Measurements from ENCODE around the gene TJP2.

The TJP2 gene

DNA sequence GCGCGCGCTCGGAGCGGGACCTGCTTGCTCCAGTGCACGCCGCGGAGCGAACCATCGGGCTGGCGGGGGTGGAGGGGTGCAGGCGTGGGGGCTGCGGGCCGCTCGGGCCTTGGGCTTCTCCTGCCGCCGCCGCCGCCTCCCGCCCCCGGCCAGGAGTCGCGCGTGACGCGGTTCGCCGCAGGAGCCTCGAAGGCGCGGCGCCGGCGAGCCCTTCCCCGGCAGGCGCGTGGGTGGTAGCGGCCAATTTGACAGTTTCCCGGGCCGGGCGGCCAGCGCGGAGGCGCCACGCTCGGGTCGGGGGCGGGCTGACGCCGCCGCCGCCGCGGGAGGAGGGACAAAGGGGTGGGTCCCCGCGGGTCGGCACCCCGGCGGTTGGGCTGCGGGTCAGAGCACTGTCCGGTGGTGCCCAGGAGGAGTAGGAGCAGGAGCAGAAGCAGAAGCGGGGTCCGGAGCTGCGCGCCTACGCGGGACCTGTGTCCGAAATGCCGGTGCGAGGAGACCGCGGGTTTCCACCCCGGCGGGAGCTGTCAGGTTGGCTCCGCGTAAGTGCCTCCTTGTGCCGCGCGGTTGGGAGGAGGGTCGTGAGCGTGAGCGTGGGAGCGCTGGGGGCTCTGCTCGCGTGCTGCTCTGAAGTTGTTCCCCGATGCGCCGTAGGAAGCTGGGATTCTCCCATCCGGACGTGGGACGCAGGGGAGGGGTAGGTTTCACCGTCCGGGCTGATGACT lies at the start of gene TJP2:
TJP2 (plus strand) TSS at position 387 of the 725 bp plus-strand sequence; CDS start at position 483, 96 bp downstream.
- peak; percentile 58 for DNase-seq (ENCODE audit: low spot score)

DNA sequence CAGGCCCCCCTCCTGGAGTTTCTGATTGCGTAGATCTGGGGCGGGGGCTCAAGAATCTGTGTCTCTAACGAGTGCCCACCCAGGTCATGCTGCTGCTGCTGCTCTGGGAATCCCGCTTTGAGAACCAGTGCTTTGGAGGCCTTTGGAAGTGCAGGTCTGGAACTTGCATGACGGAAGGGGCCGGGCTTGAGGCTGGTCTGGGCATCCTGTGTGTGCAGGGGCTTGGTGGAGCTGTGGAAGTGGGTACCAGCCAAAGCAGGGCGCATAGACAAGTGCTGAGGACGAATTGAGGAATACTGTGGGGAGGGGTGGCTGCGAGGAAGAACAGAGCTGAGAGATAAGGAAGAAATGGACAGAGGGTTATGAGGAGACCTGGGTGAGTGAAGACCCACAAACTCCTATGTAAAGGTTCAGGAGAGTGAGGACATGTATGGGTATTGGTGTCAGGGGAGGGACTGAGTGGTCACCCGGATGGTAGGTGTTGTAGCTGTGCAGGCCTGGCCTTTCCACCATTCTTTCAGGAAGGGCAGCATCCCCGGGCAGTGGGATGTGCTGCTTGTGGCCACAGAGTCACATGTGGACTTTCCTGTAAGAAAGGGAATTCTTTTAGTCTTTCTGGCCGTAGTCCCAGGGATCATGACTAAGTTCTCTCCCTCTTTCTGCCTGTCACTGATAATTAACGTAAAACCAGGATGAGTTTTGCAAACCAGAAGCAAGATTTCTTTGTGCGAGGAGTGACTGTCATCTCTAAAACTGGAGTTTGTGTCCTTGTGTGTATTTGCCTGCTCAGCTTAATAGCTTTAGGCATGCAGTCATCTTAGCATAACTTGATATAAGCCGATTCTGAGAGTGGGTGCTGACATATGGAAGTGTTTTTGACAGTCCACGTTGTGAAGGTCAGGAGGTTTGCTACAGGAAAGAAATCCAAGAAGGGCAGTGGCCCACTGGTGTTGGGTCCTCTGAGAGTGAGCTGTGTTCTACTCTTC lies 43.3 kb upstream of the TJP2 start:
- peak; percentile 84 for DNase-seq (ENCODE audit: low spot score)

DNA sequence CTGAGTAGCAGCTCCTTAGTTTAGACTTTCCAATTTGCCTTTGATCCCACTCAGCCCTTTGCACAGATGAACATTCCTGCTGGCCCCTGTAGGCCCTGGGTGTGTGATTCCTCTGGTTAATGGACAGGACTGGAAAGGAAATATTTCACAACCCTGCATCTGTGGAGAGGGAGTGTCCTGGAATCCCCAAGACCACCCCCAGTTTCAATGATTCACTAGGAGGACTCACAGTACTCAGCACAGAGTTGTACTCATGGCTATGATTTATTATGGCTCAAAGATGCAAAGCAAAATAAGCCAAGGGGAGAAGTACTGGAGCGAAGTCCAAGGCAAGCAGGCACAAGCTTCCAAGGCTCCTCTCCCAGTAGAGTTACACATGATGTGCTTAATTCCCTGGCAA lies 42.4 kb upstream of the TJP2 start:
- DNase-seq (ENCODE audit: low spot score), result peak; percentile 85

DNA sequence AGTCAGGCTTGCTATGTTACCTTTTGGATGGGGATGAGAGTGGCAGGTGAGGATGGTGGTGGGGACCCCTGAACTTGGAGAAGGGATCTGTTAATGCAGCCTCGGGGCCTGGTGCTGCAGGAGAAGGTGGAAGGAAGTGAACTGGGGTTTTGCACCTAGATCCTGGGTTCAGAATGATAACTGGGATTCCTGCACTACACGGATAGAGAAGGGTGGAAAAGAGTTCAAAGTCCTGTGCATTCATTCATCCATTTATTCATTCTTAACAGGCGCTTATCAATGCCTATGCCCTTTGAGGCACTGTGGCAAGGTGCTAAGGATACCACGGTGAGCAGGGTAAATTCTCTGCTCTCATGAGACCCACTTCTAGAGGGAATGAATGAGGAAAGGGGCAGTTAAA lies 41.7 kb upstream of the TJP2 start:
- DNase-seq (ENCODE audit: low spot score), result no peak

DNA sequence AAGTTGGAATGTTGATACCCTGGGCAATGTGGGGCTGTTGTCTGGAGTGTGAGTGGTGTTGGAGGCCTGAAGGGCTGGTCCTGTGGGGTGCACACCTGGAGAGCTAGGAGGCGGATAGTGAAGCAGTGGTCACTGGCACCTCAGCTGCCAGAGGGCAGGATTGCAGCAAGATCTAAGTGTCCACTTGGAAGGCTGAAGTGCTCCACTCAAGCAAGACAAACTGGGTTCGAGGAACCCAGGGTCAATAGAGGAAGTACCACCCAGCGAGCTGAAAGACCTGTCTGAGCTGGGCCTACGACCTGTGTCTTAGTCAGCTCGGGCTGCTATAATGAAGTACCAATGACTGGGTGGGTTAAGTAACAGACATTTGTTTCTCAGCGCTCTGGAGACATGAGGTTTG lies 39.7 kb upstream of the TJP2 start:
- DNase-seq (ENCODE audit: low spot score), result no peak

DNA sequence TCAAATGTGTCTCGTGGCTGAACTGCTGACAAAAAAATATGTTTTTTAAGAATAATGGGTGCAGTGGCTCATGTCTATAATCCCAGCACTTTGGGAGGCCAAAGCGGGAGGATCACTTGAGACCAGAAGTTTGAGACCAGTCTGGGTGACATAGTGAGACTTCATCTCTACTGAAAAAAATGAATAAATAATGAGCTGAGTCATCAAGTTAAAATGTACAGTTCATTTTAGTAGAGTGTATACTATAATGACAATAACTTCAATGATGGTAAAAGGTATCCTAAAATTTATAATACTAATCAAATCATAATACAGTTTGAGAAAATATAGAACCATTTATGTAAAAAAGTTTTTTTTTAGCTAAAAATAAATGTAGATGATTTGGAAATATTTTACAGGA lies 37.9 kb upstream of the TJP2 start:
- no peak for DNase-seq (ENCODE audit: low spot score)

DNA sequence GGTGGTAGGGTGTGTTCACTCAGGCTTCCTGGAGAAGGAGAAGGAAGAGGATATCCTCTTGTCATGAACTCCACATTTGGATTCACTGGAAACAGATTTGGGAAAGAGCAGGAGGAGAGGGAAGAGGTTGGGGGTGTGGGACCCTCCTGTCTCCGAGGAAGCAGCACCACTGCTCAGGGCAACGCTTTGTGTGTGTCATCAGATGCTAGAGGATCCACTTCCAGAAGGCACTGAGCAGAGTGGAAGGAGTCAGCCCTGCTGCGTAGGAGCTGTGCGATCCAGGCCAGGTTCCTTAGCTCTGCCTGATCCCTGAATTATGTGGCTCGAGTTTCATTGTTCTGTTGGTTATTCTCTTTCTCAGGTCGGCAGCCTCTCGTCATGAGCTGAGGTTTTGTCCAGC lies 37.3 kb upstream of the TJP2 start:
- DNase-seq (ENCODE audit: low spot score), result no peak

DNA sequence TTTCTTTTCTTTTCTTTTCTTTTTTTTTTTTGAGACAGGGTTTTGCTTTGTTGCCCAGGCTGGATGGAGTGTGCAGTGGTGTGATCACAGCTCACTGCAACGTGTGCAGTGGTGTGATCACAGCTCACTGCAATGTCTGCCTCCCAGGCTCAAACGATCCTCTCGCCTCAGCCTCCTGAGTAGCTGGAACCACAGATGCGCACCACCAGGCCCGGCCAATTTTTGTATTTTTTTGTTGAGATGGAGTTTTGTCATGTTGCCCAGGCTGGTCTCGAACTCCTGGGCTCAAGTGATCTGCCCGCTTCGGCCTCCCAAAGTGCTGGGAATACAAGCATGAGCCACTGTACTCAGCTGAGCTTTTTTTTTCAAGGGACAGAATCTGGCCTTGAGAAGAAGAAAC lies 36.8 kb upstream of the TJP2 start:
- no peak for DNase-seq (ENCODE audit: low spot score)

DNA sequence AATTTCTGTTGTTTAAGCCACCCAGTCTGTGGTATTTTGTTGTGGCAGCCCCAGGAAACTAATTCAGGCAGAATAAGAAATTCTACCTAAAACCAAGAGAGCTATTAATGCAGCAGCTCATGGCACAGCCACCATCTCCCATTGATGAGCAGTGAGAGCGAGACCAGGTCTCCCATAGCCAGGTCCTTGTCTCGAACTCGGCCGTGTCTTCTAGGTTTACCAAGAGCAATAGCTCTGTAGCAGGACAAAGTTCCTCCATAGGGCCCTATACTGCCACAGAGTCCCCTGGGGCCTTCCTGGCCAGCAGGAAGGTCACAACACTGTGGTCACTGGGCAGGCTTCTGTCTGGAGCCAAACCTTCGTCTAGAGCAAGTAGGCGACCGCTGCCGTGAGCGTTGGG lies 34.5 kb upstream of the TJP2 start:
- no peak for DNase-seq (ENCODE audit: low spot score)

DNA sequence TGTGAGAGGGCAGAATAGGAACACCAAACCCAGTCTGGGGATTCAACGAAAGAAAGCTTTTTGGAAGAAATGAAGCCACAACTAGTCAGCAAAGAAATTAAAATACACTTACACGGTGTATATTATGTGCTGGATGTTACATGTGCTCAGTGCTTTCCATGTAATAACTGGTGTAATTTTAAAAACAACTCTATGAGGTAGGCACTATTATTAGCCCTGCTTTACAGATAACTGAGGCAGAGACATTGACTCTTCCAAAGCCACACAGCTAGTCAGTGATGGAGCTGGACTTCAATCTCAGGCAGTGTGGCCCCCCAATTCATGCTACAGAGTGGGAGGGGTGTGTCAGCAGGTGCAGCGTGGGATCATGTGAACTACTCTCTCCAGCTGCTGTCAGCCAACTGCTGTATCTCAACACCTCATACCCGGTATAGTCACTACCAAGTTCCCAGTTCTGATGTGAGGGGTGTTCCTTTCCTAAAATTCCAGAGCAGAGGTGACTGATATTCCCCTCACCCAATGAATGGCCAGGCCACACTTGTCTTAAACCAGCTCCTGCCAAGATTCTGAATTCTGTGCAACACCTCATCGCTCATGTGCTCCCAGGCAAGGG lies 33.8 kb upstream of the TJP2 start:
- DNase-seq (ENCODE audit: low spot score), result no peak

DNA sequence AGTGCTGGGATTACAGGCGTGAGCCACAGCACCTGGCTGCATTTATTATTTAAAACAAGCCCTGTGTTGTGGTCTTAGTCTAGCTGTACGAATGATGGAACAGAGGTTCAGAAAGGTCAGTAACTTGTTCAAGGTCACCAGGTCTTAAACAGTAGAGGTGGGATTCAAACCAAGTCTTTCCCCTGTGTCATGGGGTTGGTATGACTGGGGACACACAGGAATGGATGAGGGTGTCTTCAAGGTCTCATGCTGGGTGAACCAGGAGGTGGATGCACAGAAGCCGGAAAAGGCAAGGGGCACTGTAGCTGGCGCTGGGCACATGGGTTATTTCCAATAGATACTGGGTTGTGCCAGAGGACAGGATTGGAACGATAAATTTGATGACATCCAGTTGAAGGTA lies 32.2 kb upstream of the TJP2 start:
- DNase-seq (ENCODE audit: low spot score), result no peak

DNA sequence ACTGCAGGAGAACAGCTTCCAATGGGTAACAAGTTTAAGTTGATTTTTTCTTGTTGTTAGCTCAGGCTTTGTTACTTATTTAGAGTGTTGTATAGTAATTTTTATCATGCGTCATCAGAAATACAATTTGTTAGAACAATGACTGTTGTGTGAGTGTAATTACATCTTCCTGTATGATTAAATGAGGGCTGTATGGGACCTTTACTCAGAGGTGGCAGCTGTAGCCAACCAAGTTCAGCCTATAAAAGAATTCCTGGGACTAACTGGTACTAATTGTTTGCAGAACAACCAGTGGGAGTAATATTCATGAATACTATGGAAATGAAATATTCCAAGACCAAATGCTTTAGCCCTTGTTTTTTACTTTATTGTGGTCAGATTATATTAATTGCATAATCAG lies 30.8 kb upstream of the TJP2 start:
- no peak for DNase-seq (ENCODE audit: low spot score)

DNA sequence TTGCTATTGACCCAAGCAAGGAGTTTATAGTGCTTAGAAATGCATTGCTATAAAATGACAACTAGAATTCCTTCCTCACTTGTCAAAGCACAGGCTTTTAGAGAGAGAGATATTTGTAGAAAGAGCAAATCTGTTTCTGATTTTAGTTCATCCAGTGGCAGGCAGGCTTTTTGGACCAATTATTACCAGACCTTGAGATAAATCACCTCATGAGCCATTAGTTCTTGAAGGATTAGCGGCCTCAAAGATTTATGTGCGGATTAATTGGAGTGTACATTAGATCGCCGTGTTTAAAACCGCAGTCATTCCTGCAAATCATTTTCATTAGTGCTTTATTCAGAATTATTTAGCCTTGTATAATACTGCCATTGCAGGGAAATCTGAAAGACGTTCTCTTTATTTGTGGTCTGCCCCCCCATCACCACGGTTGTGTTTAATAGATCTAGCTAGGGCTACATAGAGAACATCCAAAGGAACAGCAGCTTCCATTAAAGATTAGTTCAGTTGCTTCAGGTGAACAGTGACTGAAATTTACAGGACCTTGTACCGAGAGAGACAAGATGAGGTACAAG lies 28.8 kb upstream of the TJP2 start:
- DNase-seq (ENCODE audit: low spot score), result peak; percentile 71

DNA sequence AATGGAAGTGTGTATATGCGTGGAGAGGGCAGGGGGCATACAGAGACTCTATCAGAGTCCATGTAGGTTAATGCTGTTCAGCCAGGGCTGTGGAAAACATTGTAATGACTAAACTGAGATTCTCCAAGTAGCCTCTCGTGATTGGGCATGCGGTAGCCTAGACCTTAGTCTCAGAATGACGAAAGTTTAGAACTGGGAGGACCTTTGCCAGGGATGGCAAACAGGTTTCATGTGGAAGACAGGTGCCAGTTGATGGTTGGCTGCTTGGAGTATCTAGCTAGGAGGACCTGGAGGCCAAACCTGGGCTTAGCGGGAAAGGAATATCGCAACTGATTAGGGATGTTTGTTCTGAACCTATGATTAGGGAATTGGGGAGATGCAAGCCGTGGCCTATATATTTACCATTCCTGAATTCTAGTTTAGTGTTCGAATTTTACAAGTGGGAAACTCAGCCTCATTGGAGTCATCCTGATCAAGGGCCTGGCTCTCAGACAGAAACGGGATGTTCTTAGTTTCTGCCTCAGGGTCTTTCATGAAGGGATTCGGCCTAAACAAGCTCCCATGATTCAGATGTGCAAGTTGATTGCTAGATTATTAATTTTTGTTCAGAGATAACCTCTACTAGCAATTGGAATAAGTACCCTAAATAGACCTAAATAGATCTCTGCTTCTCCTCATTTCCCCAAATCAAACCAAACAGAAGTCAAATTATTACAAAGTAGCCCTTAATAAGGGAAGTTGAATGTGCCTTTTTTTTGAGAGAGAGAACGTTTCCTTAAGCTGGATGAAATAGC lies 26.8 kb upstream of the TJP2 start:
- DNase-seq (ENCODE audit: low spot score), result no peak

DNA sequence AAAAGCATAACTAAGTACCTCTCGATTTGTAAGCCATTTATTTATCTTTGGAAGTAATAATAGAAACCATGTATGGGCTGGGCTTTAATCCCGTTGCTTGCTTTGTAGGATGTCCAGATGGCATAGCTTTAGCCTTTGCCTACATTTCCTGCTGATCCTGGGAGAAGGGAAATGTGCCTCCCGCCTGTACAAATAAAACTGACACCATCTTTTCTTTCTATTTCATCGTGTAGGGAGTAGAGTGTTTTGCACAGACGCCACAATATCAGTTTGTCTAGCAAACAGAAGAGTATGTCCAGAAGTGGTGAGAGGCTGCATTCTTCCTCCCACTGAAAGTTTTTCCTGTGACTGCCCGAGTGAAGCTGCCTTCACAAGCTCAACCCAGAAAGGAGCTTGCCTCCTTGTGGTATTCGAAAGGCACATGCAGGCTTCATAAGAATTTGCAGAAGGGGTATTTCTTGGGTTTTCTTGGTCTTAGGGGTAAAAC lies 24.7 kb upstream of the TJP2 start:
- DNase-seq (ENCODE audit: low spot score), result peak; percentile 44

DNA sequence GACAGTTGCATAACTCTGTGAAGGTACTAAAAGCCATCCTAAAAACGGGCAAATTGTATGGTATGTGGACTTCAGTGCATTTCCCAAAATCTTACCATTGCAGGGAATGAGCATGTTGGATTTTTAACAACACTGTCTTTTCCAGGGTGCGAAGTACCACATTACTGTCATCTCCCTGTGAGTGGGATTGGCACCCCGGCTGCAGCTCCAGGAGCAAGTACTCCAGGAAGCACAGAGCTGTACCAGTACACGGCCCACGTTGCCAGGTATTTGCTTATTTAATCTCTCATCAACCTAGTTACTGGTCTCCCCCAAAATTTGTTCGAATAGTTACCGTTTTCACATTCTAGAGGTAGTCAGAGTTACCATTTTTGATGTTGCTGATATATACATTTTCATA lies 22.6 kb upstream of the TJP2 start:
- no peak for DNase-seq (ENCODE audit: low spot score)

DNA sequence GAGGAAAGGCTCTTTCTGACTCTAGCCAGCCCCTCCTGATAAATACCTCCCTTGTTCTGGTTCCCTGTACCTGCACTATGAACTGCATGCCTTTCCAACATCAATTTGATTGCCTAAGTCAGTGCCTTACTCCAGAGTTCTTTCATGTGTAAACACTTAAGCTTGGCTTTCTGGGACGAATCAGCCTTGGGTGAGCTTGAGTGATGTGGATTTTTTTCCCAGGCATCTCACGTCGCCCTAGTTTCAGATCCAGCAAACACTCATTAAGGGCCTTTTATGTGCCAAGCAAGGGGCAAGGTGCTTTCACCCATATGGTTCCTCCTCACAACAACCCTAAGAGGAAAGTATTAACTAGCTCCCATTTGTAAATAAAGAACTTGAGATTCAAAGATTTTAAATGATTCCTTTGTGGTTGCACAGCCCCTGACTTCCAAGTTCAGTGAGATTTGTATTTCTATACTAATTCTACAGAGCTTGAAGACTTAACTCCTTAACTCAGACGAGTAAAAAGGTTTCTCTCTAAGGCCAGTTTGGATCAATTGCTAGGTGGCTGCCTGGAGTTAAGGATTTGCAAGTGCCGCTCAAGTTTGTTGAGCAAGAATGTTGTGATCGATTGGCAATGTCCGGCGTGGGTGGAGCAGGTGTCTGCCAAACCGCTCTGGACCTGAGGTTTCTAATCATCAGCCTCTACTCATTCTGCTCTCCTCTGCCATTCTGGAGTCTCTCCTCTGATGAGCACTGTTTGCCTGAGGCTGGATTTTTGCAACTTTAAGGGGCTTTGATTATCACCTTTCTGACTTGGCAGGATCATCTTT lies 20.2 kb upstream of the TJP2 start:
- DNase-seq (ENCODE audit: low spot score), result no peak

DNA sequence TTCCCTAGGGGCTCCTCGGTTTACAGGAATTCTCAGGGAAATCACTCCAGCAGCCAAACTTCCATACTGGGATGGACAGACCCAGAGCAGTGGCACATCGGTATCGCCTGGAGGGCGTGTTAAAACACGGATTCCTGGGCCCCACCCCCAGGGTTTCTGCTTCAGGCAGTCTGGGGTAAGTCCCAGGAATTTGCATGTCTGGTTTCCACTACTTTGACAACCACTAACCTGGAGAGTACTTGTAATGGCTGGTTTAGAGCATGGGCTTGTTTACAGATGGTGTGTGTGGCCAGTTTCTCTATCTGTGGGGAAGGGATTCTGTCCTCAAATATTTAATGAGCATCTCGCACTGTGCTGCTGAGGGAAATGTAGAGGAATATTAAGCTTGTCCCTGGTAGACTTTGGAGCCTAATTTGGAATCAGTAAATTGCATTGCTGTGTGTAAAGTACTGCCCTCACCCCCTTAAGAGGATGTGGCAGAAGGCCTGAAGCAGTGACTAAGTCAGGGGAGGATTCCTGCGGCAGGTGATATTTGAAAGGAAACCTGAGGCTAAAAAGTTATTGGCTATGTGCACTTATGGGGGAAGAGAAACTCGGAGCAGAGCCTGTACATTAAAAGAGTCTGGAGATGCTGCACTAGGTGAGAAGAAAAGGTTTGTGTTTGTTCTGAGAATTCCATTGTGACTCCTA lies 18.6 kb upstream of the TJP2 start:
- DNase-seq (ENCODE audit: low spot score), result no peak

DNA sequence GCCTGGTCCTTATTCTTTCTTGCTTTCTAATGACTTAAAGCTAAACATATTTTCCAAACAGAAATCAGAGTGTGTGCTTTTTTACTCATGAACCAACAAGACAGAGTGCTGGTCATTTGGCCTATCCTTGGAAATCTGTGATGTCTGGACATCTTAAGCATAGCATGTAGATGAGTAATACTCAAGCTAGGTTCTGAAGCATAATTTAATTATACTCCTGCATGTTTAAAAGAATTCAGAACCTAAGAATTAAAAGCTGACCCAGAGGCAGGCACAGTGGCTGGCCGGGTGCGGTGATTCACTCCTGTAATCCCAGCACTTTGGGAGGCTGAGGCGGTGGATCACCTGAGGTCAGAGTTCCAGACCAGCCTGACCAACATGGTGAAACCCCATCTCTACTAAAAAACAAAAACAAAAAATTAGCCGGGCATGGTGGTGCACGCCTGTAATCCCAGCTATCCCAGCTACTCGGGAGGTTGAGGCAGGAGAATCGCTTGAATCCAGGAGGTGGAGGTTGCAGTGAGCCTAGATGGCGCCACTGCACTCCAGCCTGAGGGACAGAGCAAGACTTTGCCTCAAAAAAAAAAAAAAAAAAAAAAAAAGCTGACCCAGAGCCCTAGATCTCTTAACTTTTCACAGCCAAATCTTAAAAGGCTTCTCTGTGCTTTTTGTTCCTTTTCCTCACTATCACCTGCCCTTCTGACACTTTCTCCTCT lies 16.2 kb upstream of the TJP2 start:
- peak; percentile 71 for DNase-seq (ENCODE audit: low spot score)
